Naive B cell (primary cell): ENCODE measurements around the gene CTSW. TPM values are rescaled to one million over a fixed set of nuclear protein-coding genes. Genes with fewer than 3 reads are reported as not detected.

Experiments used
- ATAC-seq, 2 donors: fragments of 150-1000 bp; cut with Tn5 transposase; 2 replicates each; pipeline ENCODE4 v1.10.0; 2021; ENCODE audit warnings: low read depth in 2 of 2, mild to moderate bottlenecking in 2 of 2, moderate library complexity in 2 of 2
- DNase-seq: peaks from one replicate; pipeline ENCODE4 v3.0.0; 2022
- H3K27ac Mint-ChIP-seq, 6 donors: one replicate each; pipeline ENCODE4 v1.8.0; 2020 to 2022; ENCODE audit warnings: mild to moderate bottlenecking in 6 of 6, mixed read lengths in 6 of 6, moderate library complexity in 5 of 6, inconsistent platforms in 2 of 6
- H3K27me3 Mint-ChIP-seq, 3 donors: one replicate each; pipeline ENCODE4 v1.8.0; 2021 to 2022; ENCODE audit warnings: mixed read lengths in 3 of 3, mild to moderate bottlenecking in 1 of 3
- H3K36me3 Mint-ChIP-seq, 2 donors: one replicate each; pipeline ENCODE4 v1.8.0; 2020 to 2022; ENCODE audit warnings: mixed read lengths in 2 of 2, inconsistent platforms in 1 of 2, mild to moderate bottlenecking in 1 of 2
- H3K4me1 Mint-ChIP-seq, 3 donors: one replicate each; pipeline ENCODE4 v1.8.0; 2020 to 2022; ENCODE audit warnings: mixed read lengths in 3 of 3, inconsistent platforms in 1 of 3, mild to moderate bottlenecking in 1 of 3, moderate library complexity in 1 of 3
- H3K4me3 Mint-ChIP-seq, 8 donors: one replicate each; pipeline ENCODE4 v1.8.0; 2020 to 2022; ENCODE audit warnings: mild to moderate bottlenecking in 8 of 8, mixed read lengths in 8 of 8, moderate library complexity in 8 of 8, inconsistent platforms in 2 of 8
- H3K9me3 Mint-ChIP-seq, 7 donors: one replicate each; pipeline ENCODE4 v1.8.0; 2020 to 2022; ENCODE audit warnings: mixed read lengths in 7 of 7, mild to moderate bottlenecking in 5 of 7, inconsistent platforms in 2 of 7, moderate library complexity in 1 of 7
- polyA plus RNA-seq, 6 donors: library from polyadenylated mRNA; unstranded; fragments of 300-500 nt; fragmentation: Illumina TruSeq; gene quantifications; one replicate each; pipeline ENCODE4 v1.2.3, GENCODE V29; 2021; ENCODE audit warnings: low read depth in 6 of 6

CTSW gene
- polyA plus RNA-seq, 6 donors from 2014 or later: 0.68 to 7.2 (median 3.0) TPM

- no peak overlapping the region for H3K27ac Mint-ChIP-seq
- no peaks in the 10 kb centered on the region for H3K27me3 Mint-ChIP-seq
Observed at GRCh38 chr11:65865550-65866172, 14.0 kb upstream of the CTSW start.

DNA sequence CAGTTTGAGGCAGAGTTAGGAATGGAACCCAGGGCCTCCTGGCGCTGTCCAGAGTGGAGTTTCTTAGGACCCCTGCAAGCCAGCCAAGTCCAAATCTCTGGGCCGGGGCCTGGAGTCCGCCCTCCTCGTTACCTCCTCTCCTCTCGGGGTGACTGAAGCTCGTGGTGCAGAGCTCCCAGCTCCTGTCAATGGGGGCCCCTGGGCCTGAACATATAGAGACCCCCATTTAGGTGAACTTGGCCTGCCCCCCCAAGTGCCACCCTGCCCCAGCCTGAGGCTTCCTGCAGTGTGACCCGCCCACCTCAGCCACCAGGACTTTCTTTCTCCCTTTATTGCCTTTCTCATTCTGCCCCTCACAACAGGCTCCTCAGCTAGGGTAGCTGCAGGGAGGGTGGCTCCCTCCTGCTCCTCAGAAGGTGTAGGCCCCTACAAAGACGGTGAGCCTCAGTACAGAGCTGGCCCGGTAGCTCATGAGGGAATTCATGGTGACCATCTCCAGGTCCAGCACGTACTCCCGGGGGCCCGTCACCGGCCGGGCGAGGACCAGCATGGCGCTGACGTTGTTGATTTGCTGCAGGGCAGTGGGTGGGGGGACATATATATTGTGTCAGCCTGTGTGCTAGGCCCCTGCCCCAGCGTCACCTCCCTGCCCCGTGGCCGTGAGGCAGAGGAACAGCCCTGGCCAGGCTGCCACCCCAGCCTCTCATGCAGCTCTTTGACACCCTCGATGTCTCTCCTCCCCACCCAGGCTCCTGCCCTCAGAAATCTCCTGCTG lies 12.9 kb upstream of the CTSW start:
- DNase-seq (no peak), ATAC-seq (no peak)
- H3K36me3 Mint-ChIP-seq: peaks cover 0 to 18% of the 10 kb centered on the region in 2 donors
- peak overlapping the region in 1 of 8 donors; percentile 36 for H3K4me3 Mint-ChIP-seq
- peak overlapping the region in 2 of 6 donors; percentile 26 to 67 for H3K27ac Mint-ChIP-seq
- H3K9me3 Mint-ChIP-seq: no peaks in the 10 kb centered on the region
- H3K4me1 Mint-ChIP-seq: peaks cover 19 to 36% (median 29%) of the 10 kb centered on the region in 3 donors
- H3K27me3 Mint-ChIP-seq: no peaks in the 10 kb centered on the region

More at GRCh38 chr11:65865550-65866172, 14.0 kb upstream of the CTSW start:
- DNase-seq (no peak), ATAC-seq (no peak)
- no peaks in the 10 kb centered on the region for H3K9me3 Mint-ChIP-seq
- H3K36me3 Mint-ChIP-seq: peaks cover 0 to 18% of the 10 kb centered on the region in 2 donors
- peaks cover 20 to 33% (median 26%) of the 10 kb centered on the region in 3 donors for H3K4me1 Mint-ChIP-seq
- H3K4me3 Mint-ChIP-seq: peak overlapping the region in 2 of 8 donors; percentile 4 to 81

GRCh38 chr11:65867284-65868071 lies 12.2 kb upstream of the CTSW start:
- peak; percentile 34 to 45 for ATAC-seq
- no peak for DNase-seq
- Mint-ChIP-seq H3K36me3 (peaks cover 0 to 17% of the 10 kb centered on the region in 2 donors), H3K4me3 (peak overlapping the region in 1 of 8 donors; percentile 36), H3K9me3 (no peaks in the 10 kb centered on the region), H3K27ac (peak overlapping the region in 1 of 6 donors; percentile 26), H3K27me3 (no peaks in the 10 kb centered on the region), H3K4me1 (peaks cover 14 to 33% (median 26%) of the 10 kb centered on the region in 3 donors)

- no peak for DNase-seq
- H3K4me3 Mint-ChIP-seq: no peak overlapping the region
Observed at GRCh38 chr11:65868076-65868667, 11.5 kb upstream of the CTSW start.

GRCh38 chr11:65868907-65869306 lies 10.7 kb upstream of the CTSW start:
- Mint-ChIP-seq H3K4me3 (peak overlapping the region in 1 of 8 donors; percentile 43), H3K27ac (no peak overlapping the region), H3K27me3 (peaks cover 0 to 7% (median 0%) of the 10 kb centered on the region in 3 donors)

More at GRCh38 chr11:65868076-65868667, 11.5 kb upstream of the CTSW start:
- peaks cover 0 to 5% (median 0%) of the 10 kb centered on the region in 3 donors for H3K27me3 Mint-ChIP-seq
- peak; percentile 64 to 67 for ATAC-seq
- H3K36me3 Mint-ChIP-seq: peaks cover 0 to 10% of the 10 kb centered on the region in 2 donors
- no peak overlapping the region for H3K27ac Mint-ChIP-seq
- H3K4me1 Mint-ChIP-seq: peaks cover 18 to 31% (median 23%) of the 10 kb centered on the region in 3 donors
- H3K9me3 Mint-ChIP-seq: no peaks in the 10 kb centered on the region

GRCh38 chr11:65869643-65870306 lies 9.9 kb upstream of the CTSW start:
- peaks cover 0 to 7% (median 0%) of the 10 kb centered on the region in 3 donors for H3K27me3 Mint-ChIP-seq
- peaks cover 0 to 6% of the 10 kb centered on the region in 2 donors for H3K36me3 Mint-ChIP-seq
- no peak for ATAC-seq
- peaks cover 22 to 38% (median 27%) of the 10 kb centered on the region in 3 donors for H3K4me1 Mint-ChIP-seq
- peak overlapping the region in 3 of 8 donors; percentile 3 to 78 (median 20) for H3K4me3 Mint-ChIP-seq
- peak overlapping the region in 3 of 6 donors; percentile 47 to 72 (median 63) for H3K27ac Mint-ChIP-seq
- no peak for DNase-seq
- H3K9me3 Mint-ChIP-seq: no peaks in the 10 kb centered on the region

More at GRCh38 chr11:65868907-65869306, 10.7 kb upstream of the CTSW start:
- Mint-ChIP-seq H3K4me1 (peaks cover 19 to 38% (median 26%) of the 10 kb centered on the region in 3 donors), H3K9me3 (no peaks in the 10 kb centered on the region), H3K36me3 (peaks cover 0 to 6% of the 10 kb centered on the region in 2 donors)
- ATAC-seq: no peak
- DNase-seq: no peak

- DNase-seq: no peak
- H3K27me3 Mint-ChIP-seq: peaks cover 0 to 7% (median 0%) of the 10 kb centered on the region in 3 donors
- ATAC-seq: no peak
- H3K4me3 Mint-ChIP-seq: peak overlapping the region in 3 of 8 donors; percentile 29 to 82 (median 61)
- H3K36me3 Mint-ChIP-seq: peaks cover 0 to 1% of the 10 kb centered on the region in 2 donors
- no peak overlapping the region for H3K27ac Mint-ChIP-seq
- no peaks in the 10 kb centered on the region for H3K9me3 Mint-ChIP-seq
- peaks cover 22 to 34% (median 23%) of the 10 kb centered on the region in 3 donors for H3K4me1 Mint-ChIP-seq
Observed at GRCh38 chr11:65870307-65870658, 9.4 kb upstream of the CTSW start.

DNA sequence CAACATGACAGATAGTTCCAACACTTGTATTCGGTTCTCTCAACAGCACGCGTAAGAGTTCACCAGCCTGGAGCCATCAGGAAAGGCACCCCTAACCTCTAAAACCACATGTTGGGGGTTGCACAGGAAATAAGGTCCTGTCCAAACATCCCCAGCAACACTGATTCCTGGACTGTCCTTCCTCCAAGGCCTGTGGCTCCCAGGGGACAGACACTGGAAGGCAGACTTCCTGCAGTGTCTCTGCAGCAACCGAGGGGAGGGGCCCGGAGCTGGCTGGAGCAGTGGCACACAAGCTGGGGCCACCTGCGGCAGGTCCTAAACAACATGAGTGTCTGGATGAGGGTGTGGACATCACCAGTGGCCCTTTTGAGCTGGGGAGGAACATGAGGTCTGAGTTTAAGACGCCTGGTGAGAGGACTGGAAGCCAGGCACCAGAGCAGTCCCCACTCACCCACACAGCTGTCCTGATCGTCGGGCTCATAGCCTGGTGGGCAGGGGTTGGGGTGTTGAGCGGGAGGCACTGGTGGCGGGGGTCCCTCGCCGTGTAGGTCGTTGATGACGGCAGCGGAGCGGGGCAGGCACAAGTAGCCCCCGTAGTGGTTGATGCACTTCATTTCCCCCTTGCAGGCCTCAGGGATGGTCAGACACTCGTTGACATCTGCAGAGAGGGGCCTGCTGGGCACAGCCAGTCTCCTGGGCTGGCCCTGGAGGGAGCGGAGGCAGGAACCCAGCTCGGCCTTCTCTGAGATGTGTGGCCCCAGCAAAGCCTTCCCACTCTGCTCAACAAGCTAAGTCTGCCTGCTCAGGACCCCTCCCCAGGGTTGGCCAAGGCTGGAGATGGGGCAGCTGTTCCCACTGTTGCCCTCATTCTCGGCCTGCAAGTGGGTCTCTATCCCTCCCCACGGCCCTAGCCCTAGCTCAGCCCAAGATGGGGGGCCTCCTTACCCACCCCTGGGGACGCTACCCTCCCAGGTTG lies 8.6 kb upstream of the CTSW start:
- H3K9me3 Mint-ChIP-seq: no peaks in the 10 kb centered on the region
- no peaks in the 10 kb centered on the region for H3K36me3 Mint-ChIP-seq
- H3K4me1 Mint-ChIP-seq: peaks cover 22 to 33% (median 22%) of the 10 kb centered on the region in 3 donors
- peak overlapping the region in 6 of 8 donors; percentile 52 to 82 (median 60) for H3K4me3 Mint-ChIP-seq
- no peak for ATAC-seq
- H3K27ac Mint-ChIP-seq: peak overlapping the region in 2 of 6 donors; percentile 14 to 36
- peaks cover 0 to 7% (median 0%) of the 10 kb centered on the region in 3 donors for H3K27me3 Mint-ChIP-seq
- no peak for DNase-seq

- Mint-ChIP-seq H3K9me3 (no peaks in the 10 kb centered on the region), H3K4me3 (peak overlapping the region in 7 of 8 donors; percentile 45 to 77 (median 54)), H3K36me3 (no peaks in the 10 kb centered on the region), H3K27ac (peak overlapping the region in 2 of 6 donors; percentile 14 to 65), H3K4me1 (peaks cover 22 to 32% (median 22%) of the 10 kb centered on the region in 3 donors), H3K27me3 (peaks cover 0 to 7% (median 0%) of the 10 kb centered on the region in 3 donors)
- no peak for ATAC-seq
- DNase-seq: no peak
Observed at GRCh38 chr11:65871811-65872548, 7.7 kb upstream of the CTSW start.

- DNase-seq: no peak
- peaks cover 22 to 25% (median 22%) of the 10 kb centered on the region in 3 donors for H3K4me1 Mint-ChIP-seq
- H3K36me3 Mint-ChIP-seq: no peaks in the 10 kb centered on the region
- peak within 1 kb of the TSS; percentile 83 to 94 (median 89) for H3K4me3 Mint-ChIP-seq
- no peaks in the 10 kb centered on the region for H3K9me3 Mint-ChIP-seq
- peak within 1 kb of the TSS; percentile 84 to 98 (median 97) for H3K27ac Mint-ChIP-seq
- peaks cover 0 to 7% (median 0%) of the 10 kb centered on the region in 3 donors for H3K27me3 Mint-ChIP-seq
- no peak for ATAC-seq
Observed at GRCh38 chr11:65872586-65873317, 6.9 kb upstream of the CTSW start, which contains the start of gene EFEMP2. TSS of gene EFEMP2 (minus strand) at chr11:65872800. CDS start at chr11:65872354, 446 bp downstream.
